ENCODE data around the gene OR2S2. TPM values are rescaled to one million over a fixed set of nuclear protein-coding genes. Genes with fewer than 3 reads are reported as not detected.

Gene OR2S2
- total RNA-seq, 1 experiment from 2014 or later = not detected

- Mint-ChIP-seq H3K27me3 (ENCODE audit: low read depth) (peaks cover under 1% of the 10 kb centered on the region; the same call in 1 of the 2 replicates), H3K9me3 (no peaks in the 10 kb centered on the region), H3K4me1 (no peaks in the 10 kb centered on the region), H3K4me3 (no peak overlapping the region), H3K27ac (no peak overlapping the region), H3K36me3 (no peaks in the 10 kb centered on the region)
- ChIA-PET POLR2A (no interaction called here), CTCF (interaction anchor here (1.8 kb wide), 1 partner anchor 41 kb away, joined by 5 read pairs; no protein-coding TSS in a partner anchor)
- no peak for TF ChIP-seq SP1 (CRISPR knock-in tag; conservative IDR thresholded peaks at IDR 0.05)
- TF ChIP-seq ZNF425 (CRISPR knock-in tag; conservative IDR thresholded peaks at IDR 0.05) = no peak
- no peak for TF ChIP-seq ZNF671 (CRISPR knock-in tag; IDR thresholded peaks at IDR 0.05)
- DNase-seq (ENCODE audit: low spot score) = no peak
- no peak for ATAC-seq
Measured at GRCh38 chr9:35923598-35923926, 34.4 kb downstream of the OR2S2 start.

- Mint-ChIP-seq H3K27ac (no peak overlapping the region), H3K9me3 (no peaks in the 10 kb centered on the region), H3K27me3 (ENCODE audit: low read depth) (no peaks in the 10 kb centered on the region), H3K4me3 (no peak overlapping the region), H3K36me3 (no peaks in the 10 kb centered on the region), H3K4me1 (peaks cover 9% of the 10 kb centered on the region)
- no peak for DNase-seq (ENCODE audit: low spot score)
- ChIA-PET CTCF (interaction anchor here (0.5 to 2.9 kb wide), 7 partner anchors 17 to 690 kb away, joined by 3 to 14 read pairs (median 5); no protein-coding TSS in a partner anchor), POLR2A (interaction anchor here (0.5 kb wide), 1 partner anchor 25 kb away, joined by 3 read pairs; no protein-coding TSS in a partner anchor)
- ATAC-seq = no peak
- TF ChIP-seq ZNF396 (CRISPR knock-in tag; IDR thresholded peaks at IDR 0.05; ENCODE audit: borderline replicate concordance) = no peak
- no peak for TF ChIP-seq ZNF232 (CRISPR knock-in tag; IDR thresholded peaks at IDR 0.05)
- TF ChIP-seq ZNF532 (CRISPR knock-in tag; IDR thresholded peaks at IDR 0.05; ENCODE audit: borderline replicate concordance) = no peak
Measured at GRCh38 chr9:35920051-35920620, 37.8 kb downstream of the OR2S2 start.

- no peaks in the 10 kb centered on the region for H3K27me3 Mint-ChIP-seq (ENCODE audit: low read depth)
- no peak overlapping the region for H3K4me3 Mint-ChIP-seq
- no peaks in the 10 kb centered on the region for H3K9me3 Mint-ChIP-seq
- ATAC-seq = no peak
- no peak overlapping the region for H3K27ac Mint-ChIP-seq
- H3K4me1 Mint-ChIP-seq = peaks cover 9% of the 10 kb centered on the region
- ChIA-PET CTCF (interaction anchor here (1.0 to 2.9 kb wide), 7 partner anchors 17 to 129 kb away, joined by 3 to 14 read pairs (median 5); no protein-coding TSS in a partner anchor), POLR2A (interaction anchor here (0.5 kb wide), 1 partner anchor 24 kb away, joined by 3 read pairs; no protein-coding TSS in a partner anchor)
- H3K36me3 Mint-ChIP-seq = no peaks in the 10 kb centered on the region
- DNase-seq (ENCODE audit: low spot score) = no peak
- TF ChIP-seq ZNF671 (CRISPR knock-in tag; IDR thresholded peaks at IDR 0.05) (no peak), TCF7 (CRISPR knock-in tag; IDR thresholded peaks at IDR 0.05; ENCODE audit: low read depth) (no peak), ESRRA (CRISPR knock-in tag; IDR thresholded peaks at IDR 0.05; ENCODE audit: borderline replicate concordance) (no peak), E2F1 (CRISPR knock-in tag; IDR thresholded peaks at IDR 0.05) (no peak), OVOL2 (CRISPR knock-in tag; IDR thresholded peaks at IDR 0.05; ENCODE audit: borderline replicate concordance) (no peak), ZNF232 (CRISPR knock-in tag; IDR thresholded peaks at IDR 0.05) (no peak), ZNF317 (CRISPR knock-in tag; IDR thresholded peaks at IDR 0.05; ENCODE audit: borderline replicate concordance, low read depth) (no peak), USF2 (CRISPR knock-in tag; IDR thresholded peaks at IDR 0.05) (no peak), IRF1 (CRISPR knock-in tag; IDR thresholded peaks at IDR 0.05) (no peak), USF1 (CRISPR knock-in tag; IDR thresholded peaks at IDR 0.05) (no peak), HMGA2 (CRISPR knock-in tag; IDR thresholded peaks at IDR 0.05) (no peak), PRRX2 (CRISPR knock-in tag; IDR thresholded peaks at IDR 0.05) (no peak), ERG (CRISPR knock-in tag; IDR thresholded peaks at IDR 0.05) (no peak), ZBTB21 (CRISPR knock-in tag; IDR thresholded peaks at IDR 0.05; ENCODE audit: borderline replicate concordance) (no peak)
Measured at GRCh38 chr9:35919212-35920008, 38.5 kb downstream of the OR2S2 start.

All from WTC11 (cell line).